Right ventricle myocardium superior (tissue), 1 donor: ENCODE data around the gene PRKN. TPM values are rescaled to one million over a fixed set of nuclear protein-coding genes. Genes with fewer than 3 reads are reported as not detected.
A peak's percentile ranks its signal among the peaks of the same experiment; 100 is the strongest.

ENCODE experiments used
- ATAC-seq: fragments of 200-7000 bp; cut with Tn5 transposase; one replicate; pipeline ENCODE4 v1.9.1; 2020; ENCODE audit warnings: mild to moderate bottlenecking; ENCODE audit not compliant: poor library complexity
- DNase-seq: peaks from one replicate; pipeline ENCODE4 v3.0.0-alpha.2; 2020
- intact Hi-C: fragments of 100-400 bp; cut with DNase I; formaldehyde crosslinking; loops from one replicate; pipeline ENCODE4 v1.11.2; 2022
- total RNA-seq: library from RNA; stranded (reverse); fragmentation: NEBNext Ultra II Directional; extraction: Animal tissue kit (Norgen Biotek cat#: 25700); gene quantifications from one replicate; pipeline ENCODE4 v1.2.1, GENCODE V29; 2021
- donor health status: DM: no; HTN: yes; CAD: no; lungs with severe emphysema.

The PRKN gene
- total RNA-seq, 1 donor from 2014 or later = 20.6 TPM

- ATAC-seq (no peak), DNase-seq (no peak)
- intact Hi-C loops = no loop called here
Observed at GRCh38 chr6:161303628-161304340, 1423.8 kb downstream of the PRKN start.

- ATAC-seq (no peak), DNase-seq (no peak)
- intact Hi-C loops = no loop called here
Observed at GRCh38 chr6:161302949-161303348, 1424.6 kb downstream of the PRKN start.

GRCh38 chr6:161301338-161301737, 1426.2 kb downstream of the PRKN start:
- peak; percentile 93 for ATAC-seq
- peak; percentile 48 for DNase-seq
- intact Hi-C loops = no loop called here

- intact Hi-C loops = no loop called here
- peak; percentile 46 for ATAC-seq
- no peak for DNase-seq
Observed at GRCh38 chr6:161300823-161301222, 1426.7 kb downstream of the PRKN start.

GRCh38 chr6:161299726-161300125, 1427.8 kb downstream of the PRKN start:
- DNase-seq (no peak), ATAC-seq (no peak)
- intact Hi-C loops = no loop called here

Other genes with a start within 250 kb of the PRKN start
- gene PACRG, start 208 bp upstream of the PRKN start, total RNA-seq = 7.4 TPM